Measurements from ENCODE around the gene KIRREL1. TPM values are rescaled to one million over a fixed set of nuclear protein-coding genes. Genes with fewer than 3 reads are reported as not detected.

The KIRREL1 gene
- total and polyA plus RNA-seq, 2 of the 13 experiments (the other 11 are each of a cell fraction or from before 2014, with no cell fraction given) = 0.02 to 0.03 TPM

DNA sequence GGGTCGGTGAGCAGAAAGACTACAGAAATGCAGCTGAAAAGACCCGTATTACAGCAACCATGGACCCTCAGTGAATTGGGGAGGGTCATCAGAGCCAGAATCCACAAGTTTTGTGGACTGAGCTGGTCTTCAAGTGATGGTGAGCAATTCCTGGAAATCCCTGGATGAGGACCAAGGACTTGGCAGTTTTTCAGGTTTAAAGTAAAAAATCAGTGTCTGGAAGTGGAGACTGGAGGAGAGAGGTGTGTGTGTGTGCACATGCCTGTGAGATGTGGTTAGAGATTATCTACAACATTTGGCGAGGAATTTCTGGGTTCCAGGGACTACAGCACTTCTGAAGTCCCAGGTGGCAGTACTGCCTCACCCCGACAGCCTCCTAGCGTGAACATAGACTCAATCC is 56.4 kb downstream of the KIRREL1 start:
- no peak overlapping the region for H3K27ac ChIP-seq (ENCODE audit: extremely low read length, insufficient read depth, low read length)
- H4K20me1 ChIP-seq (ENCODE audit: insufficient read depth, low read length) = no peaks in the 10 kb centered on the region
- 45% methylated on average over 5 of the region's 5 CpGs for WGBS (ENCODE audit: low lambda C conversion rate)
- DNase-seq (ENCODE audit: low spot score) = no peak
- no peak for FAIRE-seq
- in situ Hi-C loops (cut with HindIII; ENCODE audit: extremely low pct_ligation_motif_present, low pct_unique_long_range_greater_than_20kb) (no loop called here), intact Hi-C loops (cut with micrococcal nuclease; ENCODE audit: unreplicated experiment) (no loop called here)
- no peak overlapping the region for H3K4me2 ChIP-seq (ENCODE audit: low read depth, low read length)
- no peak overlapping the region for H3K9ac ChIP-seq (ENCODE audit: insufficient read depth, low read depth, low read length)
- no TSS peak for BruUV-seq (replicated peaks)
- no peaks in the 10 kb centered on the region for H3K79me2 ChIP-seq (ENCODE audit: insufficient read depth, low read length)
- no peaks in the 10 kb centered on the region for H3K27me3 ChIP-seq (ENCODE audit: control insufficient read depth in 1 of 2, insufficient read depth in 2 of 2, low read length in 2 of 2)
- H3K36me3 ChIP-seq (replicated peaks in 1 of 2; ENCODE audit: control insufficient read depth in 1 of 2, insufficient read depth in 2 of 2, low read length in 2 of 2) = no peaks in the 10 kb centered on the region
- H3K4me3 ChIP-seq (replicated peaks in 1 of 3; ENCODE audit: insufficient read depth in 1 of 3, low read depth in 2 of 3, low read length in 3 of 3) = no peak overlapping the region
- no peaks in the 10 kb centered on the region for H3K9me3 ChIP-seq (ENCODE audit: low read length)
- POLR2A ChIA-PET = no interaction called here
- ATAC-seq = no peak
- no peak overlapping the region for H2AFZ ChIP-seq (ENCODE audit: low read length)
- TF ChIP-seq YEATS4 (CRISPR knock-in tag; IDR thresholded peaks at IDR 0.05; ENCODE audit: borderline replicate concordance) (no peak), ARID2 (CRISPR knock-in tag; IDR thresholded peaks at IDR 0.05; ENCODE audit: borderline replicate concordance) (no peak), ZNF652 (CRISPR knock-in tag; IDR thresholded peaks at IDR 0.05; ENCODE audit: borderline replicate concordance, low read depth) (no peak), PTBP1 (IDR thresholded peaks at IDR 0.05; ENCODE audit: low read depth, low read length, poor library complexity, severe bottlenecking) (no peak), ZKSCAN8 (CRISPR knock-in tag; IDR thresholded peaks at IDR 0.05; ENCODE audit: borderline replicate concordance) (no peak), KLF6 (CRISPR knock-in tag; IDR thresholded peaks at IDR 0.05) (no peak)
- TF ChIP-seq, protein P1, sequence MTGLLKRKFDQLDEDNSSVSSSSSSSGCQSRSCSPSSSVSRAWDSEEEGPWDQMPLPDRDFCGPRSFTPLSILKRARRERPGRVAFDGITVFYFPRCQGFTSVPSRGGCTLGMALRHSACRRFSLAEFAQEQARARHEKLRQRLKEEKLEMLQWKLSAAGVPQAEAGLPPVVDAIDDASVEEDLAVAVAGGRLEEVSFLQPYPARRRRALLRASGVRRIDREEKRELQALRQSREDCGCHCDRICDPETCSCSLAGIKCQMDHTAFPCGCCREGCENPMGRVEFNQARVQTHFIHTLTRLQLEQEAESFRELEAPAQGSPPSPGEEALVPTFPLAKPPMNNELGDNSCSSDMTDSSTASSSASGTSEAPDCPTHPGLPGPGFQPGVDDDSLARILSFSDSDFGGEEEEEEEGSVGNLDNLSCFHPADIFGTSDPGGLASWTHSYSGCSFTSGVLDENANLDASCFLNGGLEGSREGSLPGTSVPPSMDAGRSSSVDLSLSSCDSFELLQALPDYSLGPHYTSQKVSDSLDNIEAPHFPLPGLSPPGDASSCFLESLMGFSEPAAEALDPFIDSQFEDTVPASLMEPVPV (CRISPR knock-in tag; IDR thresholded peaks at IDR 0.05) = no peak
- TF ChIP-seq, protein P2, sequence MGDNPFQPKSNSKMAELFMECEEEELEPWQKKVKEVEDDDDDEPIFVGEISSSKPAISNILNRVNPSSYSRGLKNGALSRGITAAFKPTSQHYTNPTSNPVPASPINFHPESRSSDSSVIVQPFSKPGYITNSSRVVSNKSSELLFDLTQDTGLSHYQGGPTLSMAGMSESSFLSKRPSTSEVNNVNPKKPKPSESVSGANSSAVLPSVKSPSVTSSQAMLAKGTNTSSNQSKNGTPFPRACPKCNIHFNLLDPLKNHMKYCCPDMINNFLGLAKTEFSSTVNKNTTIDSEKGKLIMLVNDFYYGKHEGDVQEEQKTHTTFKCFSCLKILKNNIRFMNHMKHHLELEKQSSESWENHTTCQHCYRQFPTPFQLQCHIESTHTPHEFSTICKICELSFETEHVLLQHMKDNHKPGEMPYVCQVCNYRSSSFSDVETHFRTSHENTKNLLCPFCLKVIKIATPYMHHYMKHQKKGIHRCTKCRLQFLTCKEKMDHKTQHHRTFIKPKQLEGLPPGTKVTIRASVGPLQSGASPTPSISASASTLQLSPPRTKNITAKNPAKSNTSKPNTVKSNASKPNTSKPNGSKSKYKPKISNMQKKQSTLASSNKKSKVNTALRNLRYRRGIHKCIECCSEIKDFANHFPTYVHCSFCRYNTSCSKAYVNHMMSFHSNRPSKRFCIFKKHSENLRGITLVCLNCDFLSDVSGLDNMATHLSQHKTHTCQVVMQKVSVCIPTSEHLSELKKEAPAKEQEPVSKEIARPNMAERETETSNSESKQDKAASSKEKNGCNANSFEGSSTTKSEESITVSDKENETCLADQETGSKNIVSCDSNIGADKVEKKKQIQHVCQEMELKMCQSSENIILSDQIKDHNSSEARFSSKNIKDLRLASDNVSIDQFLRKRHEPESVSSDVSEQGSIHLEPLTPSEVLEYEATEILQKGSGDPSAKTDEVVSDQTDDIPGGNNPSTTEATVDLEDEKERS (CRISPR knock-in tag; IDR thresholded peaks at IDR 0.05) = no peak
- no peaks in the 10 kb centered on the region for H3K4me1 ChIP-seq (ENCODE audit: insufficient read depth, low read length)
- CTCF ChIA-PET (ENCODE audit: low intra/inter-chr PET ratio, low total read pairs) = no interaction called here

All from HepG2 (cell line).